ENCODE results near the gene RNF166.

- TF ChIP-seq NFRKB (IDR thresholded peaks at IDR 0.05) (no peak), L3MBTL2 (conservative IDR thresholded peaks at IDR 0.05) (no peak)
Measured at GRCh38 chr16:88653596-88654362, 52.4 kb downstream of the RNF166 start.
